Measurements from ENCODE around the gene GLMN.

Gene GLMN, protein sequence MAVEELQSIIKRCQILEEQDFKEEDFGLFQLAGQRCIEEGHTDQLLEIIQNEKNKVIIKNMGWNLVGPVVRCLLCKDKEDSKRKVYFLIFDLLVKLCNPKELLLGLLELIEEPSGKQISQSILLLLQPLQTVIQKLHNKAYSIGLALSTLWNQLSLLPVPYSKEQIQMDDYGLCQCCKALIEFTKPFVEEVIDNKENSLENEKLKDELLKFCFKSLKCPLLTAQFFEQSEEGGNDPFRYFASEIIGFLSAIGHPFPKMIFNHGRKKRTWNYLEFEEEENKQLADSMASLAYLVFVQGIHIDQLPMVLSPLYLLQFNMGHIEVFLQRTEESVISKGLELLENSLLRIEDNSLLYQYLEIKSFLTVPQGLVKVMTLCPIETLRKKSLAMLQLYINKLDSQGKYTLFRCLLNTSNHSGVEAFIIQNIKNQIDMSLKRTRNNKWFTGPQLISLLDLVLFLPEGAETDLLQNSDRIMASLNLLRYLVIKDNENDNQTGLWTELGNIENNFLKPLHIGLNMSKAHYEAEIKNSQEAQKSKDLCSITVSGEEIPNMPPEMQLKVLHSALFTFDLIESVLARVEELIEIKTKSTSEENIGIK

DNA sequence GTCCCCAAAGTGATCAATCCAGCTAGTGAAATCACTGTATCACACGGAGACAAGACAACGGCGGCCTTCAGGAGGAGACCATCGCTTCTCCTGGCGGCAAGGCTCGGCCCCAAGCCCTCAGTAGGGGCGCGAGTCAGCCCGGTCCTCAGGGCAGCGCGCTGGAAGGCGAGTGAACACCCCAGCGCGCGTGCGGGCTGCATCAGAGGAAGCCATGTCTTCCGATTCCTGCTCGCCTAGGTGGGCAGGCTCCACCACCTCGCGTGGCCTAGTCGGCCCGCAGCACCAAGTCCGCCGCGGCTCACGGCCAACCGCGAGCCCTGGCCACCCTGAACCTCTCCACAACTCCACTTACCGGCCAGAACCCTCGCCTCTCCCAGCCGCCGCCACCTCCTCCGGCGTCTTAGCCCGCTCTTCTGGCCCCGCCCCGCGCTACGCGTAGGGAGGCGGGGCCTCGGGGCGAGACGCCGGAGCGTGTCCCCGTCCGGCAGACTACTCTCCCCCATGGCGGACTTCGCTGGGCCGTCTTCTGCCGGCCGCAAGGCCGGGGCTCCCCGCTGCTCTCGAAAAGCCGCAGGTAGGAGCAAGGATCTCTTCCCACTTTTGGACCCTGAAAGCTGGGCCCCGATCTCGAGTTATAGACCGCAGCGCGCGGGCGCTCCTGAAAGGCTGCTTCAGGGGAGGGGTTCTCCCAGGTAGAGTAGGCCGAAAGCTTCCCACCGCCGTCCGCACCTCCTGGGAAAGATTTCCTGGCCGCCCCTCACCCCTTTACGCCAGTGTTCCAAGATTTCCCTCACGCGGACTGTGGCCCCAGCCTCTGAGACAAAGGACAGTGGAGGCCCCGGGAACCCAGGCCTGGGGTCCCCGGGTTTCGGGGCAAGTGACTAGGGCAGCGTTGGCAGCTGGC is at the start of gene GLMN, which contains the start of gene RPAP2:
Gene GLMN, minus strand, starts transcription at position 415 of the 904 bp plus-strand sequence. CDS start 988 bp downstream, outside the sequence.
Gene RPAP2, plus strand, starts transcription at position 487 of the 904 bp plus-strand sequence. Its CDS starts 15 bp downstream, at position 502.
- intact Hi-C loops (cut with DNase I), result loop anchor here (10.0 kb wide), 2 partner anchors 224 to 364 kb away; partner anchors contain the start of gene SETSIP
- peak; percentile 59 to 97 (median 77) for DNase-seq

DNA sequence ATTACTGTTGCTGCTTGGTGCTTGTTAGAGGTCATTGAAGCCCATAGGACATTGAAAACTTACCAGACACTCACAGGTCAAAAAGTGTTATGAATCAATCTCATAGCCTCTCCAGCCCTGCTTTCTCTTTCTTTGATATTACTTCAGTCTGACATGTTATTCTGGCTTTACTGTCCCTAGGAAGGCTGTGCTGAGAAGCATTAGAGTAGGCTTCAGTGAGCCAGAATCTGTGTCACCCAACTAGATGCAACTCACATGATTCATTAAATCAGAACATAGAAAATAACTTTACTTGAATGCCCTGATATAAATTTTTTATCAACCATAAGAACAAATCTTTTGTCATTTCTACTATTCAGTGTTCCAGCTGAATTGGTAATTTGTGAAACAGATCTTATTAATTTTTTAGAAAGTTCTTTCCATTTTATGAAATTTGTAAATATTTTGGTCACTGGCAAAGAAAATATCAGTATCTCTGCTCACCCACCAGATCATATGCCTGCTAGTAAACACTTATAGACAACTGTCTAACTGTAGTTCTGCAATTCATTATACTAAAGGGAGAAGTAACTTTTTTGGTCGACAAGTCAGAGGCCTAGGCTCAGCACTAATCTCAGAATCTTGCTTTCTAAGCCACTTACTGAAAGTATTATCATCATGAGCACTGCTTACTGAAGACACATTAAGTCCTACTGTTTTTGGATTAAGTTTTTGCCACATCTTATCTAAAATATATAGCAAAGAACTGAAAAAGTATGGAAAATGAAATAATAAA is 48.3 kb upstream of the GLMN start:
- intact Hi-C loops (cut with DNase I), result no loop called here
- DNase-seq, result no peak

DNA sequence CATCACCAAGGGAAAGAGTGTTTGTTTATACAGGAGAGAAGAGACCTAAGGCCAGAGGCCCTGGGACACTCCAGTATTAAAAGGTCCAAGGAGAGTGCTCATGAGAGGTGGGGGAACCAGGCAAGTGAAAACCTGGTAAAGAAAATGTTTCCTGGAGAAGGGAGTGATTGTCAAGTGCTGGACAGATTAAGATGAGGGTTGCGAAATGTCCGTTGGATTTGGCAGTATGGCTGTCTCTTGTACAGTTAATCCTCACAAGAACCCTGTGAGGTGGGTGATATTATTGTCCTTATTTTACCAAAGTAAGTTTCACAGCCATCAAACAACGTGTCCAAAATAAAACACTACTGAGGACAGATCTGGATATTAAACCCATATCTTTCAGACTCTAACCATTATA is 44.3 kb upstream of the GLMN start:
- no peak for DNase-seq
- intact Hi-C loops (cut with DNase I), result no loop called here

DNA sequence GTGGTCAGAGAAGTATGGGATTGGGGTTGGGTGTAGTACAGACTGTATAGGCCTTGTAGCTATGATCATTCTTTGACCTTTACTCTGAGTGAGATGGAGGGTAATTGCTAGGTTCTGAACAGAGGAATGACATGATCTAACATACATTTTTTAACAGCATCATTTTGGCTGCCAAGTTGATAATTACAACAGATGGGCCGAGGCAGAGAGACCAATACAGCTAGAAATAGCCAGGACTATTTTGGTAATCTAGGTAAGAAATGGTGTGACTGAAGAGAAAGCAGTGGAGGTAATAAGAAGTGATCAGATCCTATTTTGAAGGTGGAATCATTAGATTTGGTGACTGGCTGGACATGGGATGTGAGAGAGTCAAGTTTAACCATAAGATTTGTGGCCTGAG is 43.6 kb upstream of the GLMN start:
- DNase-seq, result no peak
- intact Hi-C loops (cut with DNase I), result no loop called here

DNA sequence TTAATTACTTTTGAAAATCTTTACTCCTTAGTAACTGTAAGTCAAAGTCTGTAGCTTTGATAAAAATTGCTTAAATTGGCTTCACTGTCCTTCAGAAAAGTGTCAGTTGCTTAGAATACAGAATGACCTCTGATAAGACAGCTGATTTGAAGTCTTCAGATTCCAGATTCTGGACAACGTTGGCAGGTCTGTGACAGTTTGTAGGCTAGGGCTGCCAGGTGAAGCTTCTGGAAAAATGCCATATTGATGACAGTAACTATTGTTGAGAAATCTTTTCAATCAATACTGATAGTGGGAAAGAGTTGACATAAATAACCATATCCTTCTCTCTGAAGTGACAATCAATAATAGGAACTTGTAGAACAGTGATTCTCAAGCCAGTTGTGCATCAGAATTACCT is 41.4 kb upstream of the GLMN start:
- DNase-seq, result no peak
- intact Hi-C loops (cut with DNase I), result no loop called here

DNA sequence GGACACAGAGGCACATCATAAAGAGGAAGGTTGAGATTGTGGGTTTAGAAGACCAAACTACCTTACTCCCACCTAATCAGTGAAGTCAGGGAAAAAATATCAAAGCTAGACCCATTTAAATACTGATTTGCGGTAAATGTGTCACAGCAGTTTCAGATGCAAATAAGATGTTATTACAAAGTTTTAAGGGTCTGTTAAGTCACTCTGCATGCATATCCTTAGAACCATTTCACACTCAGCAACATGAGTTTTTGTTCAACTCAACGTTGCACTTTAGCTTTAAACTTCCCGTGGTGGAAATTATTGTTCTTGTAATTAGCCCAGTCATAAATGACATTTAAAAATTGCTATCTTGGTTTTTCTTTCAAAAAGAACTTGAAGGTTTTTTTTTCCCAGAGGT is 34.9 kb upstream of the GLMN start:
- no peak for DNase-seq
- intact Hi-C loops (cut with DNase I), result no loop called here

DNA sequence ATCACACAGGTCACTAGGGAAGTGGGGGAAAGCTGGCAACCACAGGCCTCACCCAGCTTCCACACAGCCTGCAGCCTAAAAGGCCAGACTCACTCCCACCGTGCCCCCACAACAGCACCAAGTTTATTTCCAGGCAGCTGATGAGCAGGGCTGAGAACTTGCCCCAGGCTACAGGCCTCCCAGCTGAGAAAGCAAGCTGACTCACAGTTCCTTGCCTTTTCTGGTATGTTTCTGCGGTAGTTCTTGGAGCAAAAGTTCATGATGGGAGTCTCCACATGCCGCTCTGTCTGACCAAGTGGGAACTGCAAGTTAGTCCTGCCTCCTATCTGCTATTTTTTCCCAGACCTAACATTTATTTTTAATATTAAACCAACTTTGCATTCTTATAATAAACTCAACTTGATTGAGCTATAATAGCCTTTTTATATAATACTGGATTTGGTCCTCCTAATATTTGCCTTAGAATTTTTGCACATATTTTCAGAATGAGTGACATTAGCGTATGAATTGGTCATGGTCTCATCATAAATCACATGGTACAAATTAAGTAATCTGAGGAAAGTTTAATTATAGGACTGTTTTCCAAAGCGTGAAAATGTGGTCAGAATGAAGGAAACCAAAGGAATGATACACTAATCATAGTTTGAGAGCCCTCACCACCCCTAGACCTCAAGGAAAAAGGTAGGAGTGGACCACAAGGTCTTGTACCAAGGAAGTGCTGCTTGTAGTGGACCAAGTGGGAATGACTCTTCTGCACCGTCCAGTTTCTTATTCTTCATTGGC is 30.8 kb upstream of the GLMN start:
- DNase-seq, result no peak

DNA sequence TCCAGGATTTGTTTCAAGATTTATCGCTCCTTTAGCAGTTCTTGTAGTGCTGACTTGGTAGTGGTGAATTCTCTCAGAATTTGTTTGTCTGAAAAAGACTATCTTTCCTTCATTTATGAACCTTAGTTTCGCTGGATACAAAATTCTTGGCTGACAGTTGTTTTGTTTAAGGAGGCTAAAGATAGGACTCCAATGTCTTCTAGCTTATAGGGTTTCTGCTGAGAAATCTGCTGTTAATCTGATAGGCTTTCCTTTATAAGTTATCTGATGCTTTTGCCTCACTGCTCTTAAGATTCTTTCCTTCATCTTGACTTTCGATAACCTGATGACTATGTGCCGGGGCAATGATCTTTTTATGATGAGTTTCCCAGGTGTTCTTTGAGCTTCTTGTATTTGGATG is 29.0 kb upstream of the GLMN start:
- DNase-seq, result no peak
- intact Hi-C loops (cut with DNase I), result no loop called here

More for the DNA sequence above, 30.8 kb upstream of the GLMN start:
- intact Hi-C loops (cut with DNase I), result no loop called here

DNA sequence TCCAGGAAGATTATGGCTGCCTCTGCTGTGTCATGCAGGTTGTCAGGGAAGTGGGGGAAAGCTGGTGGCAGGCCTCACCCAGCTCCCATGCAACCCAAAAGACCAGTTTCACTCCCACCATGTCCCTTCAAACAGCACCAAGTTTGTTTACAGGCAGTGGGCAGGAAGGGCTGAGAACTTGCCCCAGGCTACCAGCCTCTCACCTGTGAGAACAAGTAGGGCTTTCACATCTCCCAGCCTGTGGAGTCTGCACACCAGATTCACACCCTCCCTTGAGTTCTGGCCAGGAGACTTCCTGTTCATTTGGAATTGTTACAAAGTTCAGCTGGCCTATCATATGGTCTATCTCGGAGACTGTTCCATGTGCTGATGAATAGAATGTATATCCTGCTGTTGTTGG is 27.9 kb upstream of the GLMN start:
- intact Hi-C loops (cut with DNase I), result no loop called here
- DNase-seq, result no peak

DNA sequence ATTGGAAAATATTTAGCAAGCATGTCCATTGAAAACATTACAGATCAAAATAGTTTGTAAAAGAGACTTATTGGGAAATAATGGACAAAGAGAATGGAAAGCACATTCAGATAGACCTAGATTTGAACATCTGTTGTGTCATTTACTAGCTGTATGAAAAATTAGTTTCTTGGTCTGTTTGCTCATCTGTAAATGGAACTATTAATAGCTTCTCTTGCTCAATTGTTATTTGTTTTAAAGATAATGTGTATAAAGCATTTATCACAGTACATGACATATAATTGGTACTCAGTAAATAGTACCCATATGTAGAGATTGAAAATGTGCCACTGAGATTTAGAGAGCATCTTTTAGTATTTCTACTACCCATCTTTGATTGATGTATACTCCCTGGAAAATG is 26.0 kb upstream of the GLMN start:
- no peak for DNase-seq
- intact Hi-C loops (cut with DNase I), result no loop called here

DNA sequence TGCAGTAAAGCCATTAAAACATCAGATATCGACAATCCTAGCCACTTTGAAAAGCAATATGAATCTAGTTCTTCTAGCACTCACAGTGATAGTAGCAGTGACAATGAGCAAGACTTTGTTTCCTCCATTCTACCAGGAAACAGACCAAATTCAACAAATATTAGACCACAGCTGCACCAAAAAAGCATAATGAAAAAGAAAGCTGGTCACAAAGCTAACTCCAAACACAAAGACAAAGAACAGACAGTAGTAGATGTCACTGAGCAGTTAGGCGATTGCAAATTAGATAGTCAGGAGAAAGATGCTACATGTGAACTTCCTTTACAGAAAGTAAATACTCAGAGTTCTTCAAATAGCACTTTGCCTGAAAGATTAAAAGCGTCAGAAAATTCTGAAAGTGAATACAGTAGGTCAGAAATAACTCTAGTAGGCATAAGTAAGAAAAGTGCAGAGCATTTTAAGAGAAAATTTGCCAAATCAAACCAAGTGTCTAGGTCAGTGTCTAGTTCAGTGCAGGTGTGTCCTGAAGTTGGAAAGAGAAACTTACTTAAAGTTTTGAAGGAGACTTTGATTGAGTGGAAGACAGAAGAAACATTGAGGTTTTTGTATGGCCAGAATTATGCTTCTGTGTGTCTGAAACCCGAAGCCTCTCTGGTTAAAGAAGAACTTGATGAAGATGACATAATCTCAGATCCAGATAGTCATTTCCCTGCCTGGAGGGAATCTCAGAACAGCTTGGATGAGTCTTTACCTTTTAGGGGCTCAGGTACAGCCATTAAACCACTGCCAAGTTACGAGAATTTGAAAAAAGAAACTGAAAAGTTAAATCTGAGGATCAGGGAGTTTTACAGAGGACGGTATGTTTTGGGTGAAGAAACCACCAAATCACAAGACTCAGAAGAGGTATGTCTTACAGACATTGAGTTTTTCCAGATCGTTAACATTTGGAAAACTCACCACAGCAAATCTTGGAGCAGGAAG is 25.0 kb upstream of the GLMN start:
- intact Hi-C loops (cut with DNase I), result no loop called here
- DNase-seq, result no peak

DNA sequence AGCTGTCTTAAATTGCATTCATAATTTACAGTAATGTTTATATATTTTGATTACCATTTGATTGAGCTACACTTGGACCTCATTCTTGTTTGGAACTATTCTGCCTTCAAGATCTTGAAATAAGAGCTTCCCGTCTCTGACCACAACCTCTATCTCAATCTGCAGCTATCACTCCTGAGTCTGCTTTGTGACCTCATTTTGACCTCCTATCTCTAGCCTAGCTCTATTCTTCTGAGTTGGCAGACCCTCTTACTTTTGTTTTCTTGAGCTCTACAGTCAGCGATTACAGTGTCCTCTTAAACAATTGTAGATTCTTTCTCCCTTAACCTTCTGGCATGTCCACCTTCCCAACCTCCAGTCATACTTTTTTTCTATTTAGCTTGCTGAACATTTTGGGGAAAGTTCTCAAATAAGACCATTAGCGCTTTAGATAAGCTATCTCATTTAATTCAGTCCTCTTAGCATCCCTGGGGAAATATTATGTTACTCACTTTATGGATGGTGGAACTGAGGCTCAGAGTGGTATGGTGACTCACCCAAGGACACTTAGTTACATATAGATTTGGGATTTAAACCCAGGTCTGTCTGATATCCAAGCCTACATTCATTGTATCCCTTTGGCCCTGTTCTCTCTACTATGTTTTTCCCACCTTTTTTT is 19.2 kb upstream of the GLMN start:
- intact Hi-C loops (cut with DNase I), result no loop called here
- no peak for DNase-seq

DNA sequence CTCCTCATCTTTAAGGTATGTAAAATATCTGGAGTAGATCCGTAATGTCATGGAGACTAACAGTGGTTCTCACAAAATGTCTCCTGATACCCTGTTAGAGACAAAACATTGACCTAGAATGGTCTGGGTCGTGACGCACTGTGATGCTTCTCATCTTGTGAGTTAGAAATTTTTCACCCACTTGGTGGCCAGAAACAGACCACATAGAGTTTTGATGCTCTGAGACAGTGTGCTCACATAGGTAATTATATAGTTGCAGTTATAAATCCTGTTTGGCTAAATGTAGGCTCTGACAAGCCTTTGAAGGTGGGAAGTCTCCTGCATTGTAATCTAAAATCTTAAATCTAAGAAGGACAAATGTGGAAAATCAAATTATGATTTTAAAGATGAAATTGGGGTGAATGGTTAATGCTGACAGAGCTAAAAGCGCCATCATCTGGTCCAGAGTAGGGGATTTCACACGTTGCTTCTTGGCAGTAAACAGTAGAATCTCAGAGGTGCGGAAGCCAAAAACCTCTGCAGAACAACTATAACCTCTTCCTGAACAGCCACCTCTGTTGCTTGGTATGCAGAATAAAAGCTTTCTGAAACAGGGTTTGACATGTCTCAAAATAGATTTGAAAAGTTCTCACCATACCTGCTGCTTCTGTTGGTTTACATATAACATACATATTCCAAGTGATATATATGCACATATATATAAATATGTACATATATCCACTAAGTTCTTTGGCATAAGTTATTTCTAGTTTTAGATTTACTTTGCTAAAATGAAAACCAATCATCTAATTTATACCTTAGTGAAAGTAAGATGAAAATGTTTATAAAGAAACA is 17.2 kb upstream of the GLMN start:
- DNase-seq, result no peak
- intact Hi-C loops (cut with DNase I), result no loop called here

DNA sequence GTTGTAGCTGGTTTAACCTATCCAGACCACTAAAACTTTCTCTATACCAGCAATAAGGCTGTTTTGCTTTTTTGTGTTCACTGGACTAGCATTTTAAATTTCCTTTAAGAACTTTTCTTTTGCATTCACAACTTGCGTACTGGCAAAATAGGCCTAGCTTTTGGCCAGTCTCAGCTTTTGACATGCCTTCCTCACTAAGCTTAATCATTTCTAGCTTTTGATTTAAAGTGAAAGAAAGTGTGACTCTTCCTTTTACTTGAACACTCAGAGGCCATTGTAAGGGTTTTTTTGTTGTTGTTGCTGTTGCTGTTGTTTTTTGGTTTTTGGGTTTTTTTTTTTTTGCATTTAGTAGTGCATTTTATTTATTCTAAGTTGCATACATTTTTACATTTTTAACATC is 15.2 kb upstream of the GLMN start:
- intact Hi-C loops (cut with DNase I), result no loop called here
- DNase-seq, result no peak

DNA sequence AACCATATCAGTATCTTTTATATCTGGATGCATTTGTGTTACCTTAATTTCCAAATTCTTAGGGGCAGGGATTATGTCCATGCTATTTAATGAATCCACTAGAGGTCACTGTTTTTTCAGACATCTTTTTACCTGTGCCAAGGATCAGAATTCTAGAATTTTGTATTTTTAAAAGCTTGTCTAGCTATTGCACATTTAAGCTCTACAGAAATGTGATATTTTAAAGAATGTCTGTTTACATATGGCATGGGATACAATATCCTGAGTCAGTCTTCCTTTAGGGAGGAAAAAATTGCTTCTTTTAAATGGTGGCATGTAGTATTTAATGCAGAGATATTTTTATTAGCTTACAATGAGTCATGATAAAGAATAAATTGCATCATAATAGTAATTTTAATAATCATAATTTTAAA is 11.4 kb upstream of the GLMN start:
- intact Hi-C loops (cut with DNase I), result no loop called here
- DNase-seq, result no peak

DNA sequence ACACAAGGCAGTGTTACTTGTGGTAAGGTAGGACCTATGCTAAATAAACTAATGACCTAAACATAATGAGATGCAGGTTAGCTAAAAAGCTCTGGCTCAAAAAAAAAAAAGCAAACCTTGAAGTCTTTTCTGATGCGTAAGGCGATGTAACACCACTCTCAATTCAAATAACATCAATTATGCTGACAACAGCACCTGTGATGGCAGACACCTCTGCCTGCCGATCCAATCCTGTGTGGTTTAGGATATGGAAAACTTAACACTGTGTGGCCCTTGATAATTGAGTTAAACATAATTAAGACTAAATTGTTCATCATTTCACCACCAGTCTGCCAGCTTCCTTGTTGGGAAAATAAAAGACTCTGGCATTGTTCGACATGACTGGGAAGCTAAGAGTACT is 9.2 kb upstream of the GLMN start:
- no peak for DNase-seq
- intact Hi-C loops (cut with DNase I), result loop anchor here (1.0 kb wide), 1 partner anchor 315 kb away; no protein-coding TSS in a partner anchor

DNA sequence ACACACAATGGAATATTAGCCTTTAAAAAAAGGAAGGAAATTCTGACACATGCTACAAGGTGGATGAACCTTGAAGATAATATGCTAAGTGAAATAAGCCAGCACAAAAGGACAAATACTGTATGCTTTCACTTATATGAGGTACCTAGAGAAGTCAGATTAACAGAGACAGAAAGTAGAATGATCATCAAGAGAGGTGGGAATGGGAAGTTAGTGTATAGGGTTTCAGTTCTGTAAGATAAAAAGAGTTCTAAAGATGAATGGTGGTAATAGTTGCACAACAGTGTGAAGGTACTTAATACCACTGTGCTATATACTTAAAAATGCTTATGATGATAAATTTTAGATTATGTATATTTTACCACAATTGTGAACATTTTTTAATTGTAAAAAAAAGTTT is 7.2 kb upstream of the GLMN start:
- no peak for DNase-seq
- intact Hi-C loops (cut with DNase I), result no loop called here

All from posterior cingulate gyrus (tissue), 11 donors.